Gastrocnemius medialis (tissue), 4 donors: Measurements from ENCODE around the gene WWOX.

Experiments
- POLR2A ChIP-seq, 2 donors: fragments of 450-650 bp; IDR thresholded peaks; one replicate each; pipeline ENCODE4 v1.6.1; 2017; ENCODE audit warnings: antibody characterized with exemption in 2 of 2, mild to moderate bottlenecking in 2 of 2, moderate library complexity in 2 of 2
- TF ChIP-seq, protein P1 (sequence below), 5 experiments: fragments of 450-650 bp in 3 of 5; fragments of 200-600 bp in 2 of 5; sonication (generic) in 2 of 5; IDR thresholded peaks in 4 of 5; conservative IDR thresholded peaks in 1 of 5; 1 replicate in 4 of 5; 2 replicates in 1 of 5; pipeline ENCODE4 v1.5.1; 2016 to 2019; ENCODE audit warnings: antibody characterized with exemption in 5 of 5, mild to moderate bottlenecking in 3 of 5, moderate library complexity in 3 of 5

- no peak for TF ChIP-seq POLR2A (IDR thresholded peaks at IDR 0.05)
- TF ChIP-seq, protein P1, sequence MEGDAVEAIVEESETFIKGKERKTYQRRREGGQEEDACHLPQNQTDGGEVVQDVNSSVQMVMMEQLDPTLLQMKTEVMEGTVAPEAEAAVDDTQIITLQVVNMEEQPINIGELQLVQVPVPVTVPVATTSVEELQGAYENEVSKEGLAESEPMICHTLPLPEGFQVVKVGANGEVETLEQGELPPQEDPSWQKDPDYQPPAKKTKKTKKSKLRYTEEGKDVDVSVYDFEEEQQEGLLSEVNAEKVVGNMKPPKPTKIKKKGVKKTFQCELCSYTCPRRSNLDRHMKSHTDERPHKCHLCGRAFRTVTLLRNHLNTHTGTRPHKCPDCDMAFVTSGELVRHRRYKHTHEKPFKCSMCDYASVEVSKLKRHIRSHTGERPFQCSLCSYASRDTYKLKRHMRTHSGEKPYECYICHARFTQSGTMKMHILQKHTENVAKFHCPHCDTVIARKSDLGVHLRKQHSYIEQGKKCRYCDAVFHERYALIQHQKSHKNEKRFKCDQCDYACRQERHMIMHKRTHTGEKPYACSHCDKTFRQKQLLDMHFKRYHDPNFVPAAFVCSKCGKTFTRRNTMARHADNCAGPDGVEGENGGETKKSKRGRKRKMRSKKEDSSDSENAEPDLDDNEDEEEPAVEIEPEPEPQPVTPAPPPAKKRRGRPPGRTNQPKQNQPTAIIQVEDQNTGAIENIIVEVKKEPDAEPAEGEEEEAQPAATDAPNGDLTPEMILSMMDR (IDR thresholded peaks at IDR 0.05 in 4 of 5, conservative IDR thresholded peaks at IDR 0.05 in 1 of 5), result no peak
Measured at GRCh38 chr16:78189121-78189520, 89.7 kb downstream of the WWOX start.
